GM19328 (cell line): ENCODE measurements around the gene GFER.

Experiments
- ATAC-seq: cut with Tn5 transposase; IDR thresholded peaks from one replicate; pipeline ENCODE4 v1.9.1; 2021; ENCODE audit warnings: mild to moderate bottlenecking, moderate library complexity; ENCODE audit not compliant: unreplicated experiment

The GFER gene

GRCh38 chr16:1990351-1991134 is 6.5 kb downstream of the GFER start:
- no peak for ATAC-seq

- no peak for ATAC-seq
These were observed 7.2 kb downstream of the GFER start for GRCh38 chr16:1991135-1991551.

- ATAC-seq: no peak
These were observed 7.6 kb downstream of the GFER start for GRCh38 chr16:1991588-1991947.

GRCh38 chr16:1991948-1992703 is 8.1 kb downstream of the GFER start:
- ATAC-seq: no peak

- no peak for ATAC-seq
These were observed 8.8 kb downstream of the GFER start for GRCh38 chr16:1992704-1993317.

GRCh38 chr16:1993731-1994131 is 9.7 kb downstream of the GFER start:
- no peak for ATAC-seq

GRCh38 chr16:1997494-1998359 is 13.7 kb downstream of the GFER start:
- ATAC-seq: no peak

GRCh38 chr16:1998360-1998835 is 14.4 kb downstream of the GFER start:
- no peak for ATAC-seq

- no peak for ATAC-seq
These were observed 15.1 kb downstream of the GFER start for GRCh38 chr16:1998852-1999801.

- no peak for ATAC-seq
These were observed 16.0 kb downstream of the GFER start for GRCh38 chr16:1999866-2000514.

GRCh38 chr16:2001035-2001434 is 17.0 kb downstream of the GFER start:
- no peak for ATAC-seq

GRCh38 chr16:2001456-2002355 is 17.7 kb downstream of the GFER start:
- ATAC-seq: no peak

GRCh38 chr16:2002406-2003230 is 18.6 kb downstream of the GFER start:
- ATAC-seq: no peak

GRCh38 chr16:2003231-2003826 is 19.3 kb downstream of the GFER start:
- no peak for ATAC-seq

GRCh38 chr16:2003827-2004641 is 20.0 kb downstream of the GFER start:
- ATAC-seq: peak; percentile 52
